Keratinocyte (primary cell): ENCODE data around the gene MAPK12. TPM values are rescaled to one million over a fixed set of nuclear protein-coding genes. Genes with fewer than 3 reads are reported as not detected.
A peak's percentile ranks its signal among the peaks of the same experiment; 100 is the strongest.
"Not testable (repeated sequence)": the region's sequence is repeated elsewhere in the genome, so short reads cannot be mapped to it uniquely, and the experiment has no call there.

Source experiments
- DNase-seq: peaks from one replicate; pipeline ENCODE4 v3.0.0-alpha.2; 2011; ENCODE audit warnings: low read depth, missing footprints, low spot score
- FAIRE-seq: peaks from 2 replicates; lab custom pipeline; 2011; peaks lifted over from hg19 to GRCh38; lab: Jason Lieb, UNC
- H2AFZ ChIP-seq: 2 replicates; pipeline ENCODE4 v1.6.0; 2012; ENCODE audit warnings: low read length, control low read depth, inconsistent platforms; ENCODE audit not compliant: control insufficient read depth
- H3K27ac ChIP-seq: 2 replicates; pipeline ENCODE4 v1.5.1; 2011; ENCODE audit warnings: low read length; ENCODE audit not compliant: control insufficient read depth, insufficient read depth
- H3K27me3 ChIP-seq: 3 replicates; pipeline ENCODE4 v1.6.0; 2011; ENCODE audit warnings: low read length; ENCODE audit not compliant: control insufficient read depth, insufficient read depth; ENCODE audit errors: extremely low read depth
- H3K36me3 ChIP-seq, 2 experiments: 2 replicates in 1 of 2; 3 replicates in 1 of 2; pipeline ENCODE4 v1.5.1; 2011; ENCODE audit warnings: low read length in 2 of 2, mild to moderate bottlenecking in 1 of 2; ENCODE audit not compliant: control insufficient read depth in 2 of 2, insufficient read depth in 2 of 2; ENCODE audit errors: extremely low read depth in 1 of 2
- H3K4me1 ChIP-seq: 3 replicates; pipeline ENCODE4 v1.5.1; 2011; ENCODE audit warnings: low read length; ENCODE audit not compliant: control insufficient read depth, insufficient read depth; ENCODE audit errors: extremely low read depth
- H3K4me2 ChIP-seq: 3 replicates; pipeline ENCODE4 v1.6.0; 2011; ENCODE audit warnings: low read depth, low read length; ENCODE audit not compliant: control insufficient read depth, insufficient read depth; ENCODE audit errors: extremely low read depth
- H3K4me3 ChIP-seq, 3 experiments: fragments of 200-600 bp in 1 of 3; sonication (generic) in 1 of 3; 2 replicates in 2 of 3; 3 replicates in 1 of 3; pipeline ENCODE4 v1.5.1; 2011 to 2016; ENCODE audit warnings: low read length in 3 of 3, mild to moderate bottlenecking in 3 of 3, control low read depth in 2 of 3, inconsistent platforms in 1 of 3, low read depth in 1 of 3, mixed read lengths in 1 of 3, mixed run types in 1 of 3, moderate library complexity in 1 of 3; ENCODE audit not compliant: control insufficient read depth in 2 of 3, insufficient read depth in 2 of 3; ENCODE audit errors: extremely low read depth in 1 of 3
- H3K79me2 ChIP-seq: 2 replicates; pipeline ENCODE4 v1.6.0; 2012; ENCODE audit warnings: low read length; ENCODE audit not compliant: control insufficient read depth, insufficient read depth
- H3K9ac ChIP-seq: 3 replicates; pipeline ENCODE4 v1.6.0; 2011; ENCODE audit warnings: low read length; ENCODE audit not compliant: control insufficient read depth, insufficient read depth; ENCODE audit errors: extremely low read depth
- H3K9me1 ChIP-seq: 3 replicates; pipeline ENCODE4 v1.6.0; 2011; ENCODE audit warnings: low read length; ENCODE audit not compliant: control insufficient read depth, insufficient read depth; ENCODE audit errors: extremely low read depth
- H3K9me3 ChIP-seq: 2 replicates; pipeline ENCODE4 v1.5.1; 2012; ENCODE audit warnings: low read depth, low read length; ENCODE audit not compliant: control insufficient read depth
- H4K20me1 ChIP-seq: 3 replicates; pipeline ENCODE4 v1.6.0; 2011; ENCODE audit warnings: low read length; ENCODE audit not compliant: control insufficient read depth, insufficient read depth; ENCODE audit errors: extremely low read depth
- EZH2 ChIP-seq: IDR thresholded peaks from one replicate; pipeline ENCODE4 v1.6.1; 2012; ENCODE audit warnings: inconsistent platforms, mild to moderate bottlenecking, low read length, moderate library complexity
- dilution Hi-C: fragments of 300-500 bp; cut with MboI; formaldehyde crosslinking; loops from one replicate; pipeline ENCODE4 v1.7.0; 2020; ENCODE audit warnings: low sequenced_read_pairs; ENCODE audit not compliant: extremely low pct_ligation_motif_present
- polyA plus RNA-seq, 5 experiments: library from polyadenylated mRNA; depleted of rRNA in 3 of 5; stranded (reverse) in 3 of 5; stranded (forward) in 1 of 5; unstranded in 1 of 5; fragments of >200 nt; gene quantifications; 1 replicate in 1 of 5; 2 replicates in 3 of 5; 3 replicates in 1 of 5; pipeline versions ENCODE4 v1.2.1 to v1.2.3, GENCODE V29; 2011 to 2012; ENCODE audit warnings: missing spikeins in 2 of 5, low read depth in 1 of 5, low replicate concordance in 1 of 5
- TF ChIP-seq, protein P1 (sequence below), 3 experiments: IDR thresholded peaks in 1 of 3; conservative IDR thresholded peaks in 1 of 3; optimal IDR thresholded peaks in 1 of 3; 2 replicates in 2 of 3; 3 replicates in 1 of 3; pipeline versions ENCODE3 to v1.5.1; 2011; ENCODE audit warnings: low read length in 3 of 3, mild to moderate bottlenecking in 3 of 3, moderate library complexity in 2 of 3, control low read depth in 1 of 3, inconsistent platforms in 1 of 3; ENCODE audit not compliant: insufficient read depth in 2 of 3; ENCODE audit errors: extremely low read depth in 1 of 3

Gene MAPK12
- polyA plus RNA-seq, 1 donor (not counting 4 experiments of a cell fraction or from before 2014, with no cell fraction given): 10.1 TPM

GRCh38 chr22:50274771-50275170 lies 13.3 kb upstream of the MAPK12 start:
- no peak for DNase-seq
- no peak for FAIRE-seq
- TF ChIP-seq, protein P1, sequence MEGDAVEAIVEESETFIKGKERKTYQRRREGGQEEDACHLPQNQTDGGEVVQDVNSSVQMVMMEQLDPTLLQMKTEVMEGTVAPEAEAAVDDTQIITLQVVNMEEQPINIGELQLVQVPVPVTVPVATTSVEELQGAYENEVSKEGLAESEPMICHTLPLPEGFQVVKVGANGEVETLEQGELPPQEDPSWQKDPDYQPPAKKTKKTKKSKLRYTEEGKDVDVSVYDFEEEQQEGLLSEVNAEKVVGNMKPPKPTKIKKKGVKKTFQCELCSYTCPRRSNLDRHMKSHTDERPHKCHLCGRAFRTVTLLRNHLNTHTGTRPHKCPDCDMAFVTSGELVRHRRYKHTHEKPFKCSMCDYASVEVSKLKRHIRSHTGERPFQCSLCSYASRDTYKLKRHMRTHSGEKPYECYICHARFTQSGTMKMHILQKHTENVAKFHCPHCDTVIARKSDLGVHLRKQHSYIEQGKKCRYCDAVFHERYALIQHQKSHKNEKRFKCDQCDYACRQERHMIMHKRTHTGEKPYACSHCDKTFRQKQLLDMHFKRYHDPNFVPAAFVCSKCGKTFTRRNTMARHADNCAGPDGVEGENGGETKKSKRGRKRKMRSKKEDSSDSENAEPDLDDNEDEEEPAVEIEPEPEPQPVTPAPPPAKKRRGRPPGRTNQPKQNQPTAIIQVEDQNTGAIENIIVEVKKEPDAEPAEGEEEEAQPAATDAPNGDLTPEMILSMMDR (optimal IDR thresholded peaks at IDR 0.05 in 1 of 3, IDR thresholded peaks at IDR 0.05 in 1 of 3, conservative IDR thresholded peaks at IDR 0.05 in 1 of 3; ENCODE audit: extremely low read depth in 1 of 3, insufficient read depth in 2 of 3, low read length in 3 of 3): no peak
- H3K27me3 ChIP-seq: no peaks in the 10 kb centered on the region
- dilution Hi-C loops: no loop called here
- H3K27ac ChIP-seq: no peak overlapping the region
- H3K9ac ChIP-seq: no peak overlapping the region
- H3K36me3 ChIP-seq: peaks cover 30 to 32% of the 10 kb centered on the region in 2 experiments
- H4K20me1 ChIP-seq: peaks cover 3% of the 10 kb centered on the region
- no peaks in the 10 kb centered on the region for H3K79me2 ChIP-seq
- no peak overlapping the region for H3K4me2 ChIP-seq
- H3K4me3 ChIP-seq: no peak overlapping the region
- no peaks in the 10 kb centered on the region for H3K9me1 ChIP-seq
- no peak overlapping the region for H2AFZ ChIP-seq
- H3K4me1 ChIP-seq: peaks cover 12% of the 10 kb centered on the region
- peaks cover 2% of the 10 kb centered on the region for H3K9me3 ChIP-seq

- dilution Hi-C loops: no loop called here
- FAIRE-seq: no peak
- no peak for TF ChIP-seq EZH2
- TF ChIP-seq, protein P1 (optimal IDR thresholded peaks at IDR 0.05 in 1 of 3, IDR thresholded peaks at IDR 0.05 in 1 of 3, conservative IDR thresholded peaks at IDR 0.05 in 1 of 3; ENCODE audit: extremely low read depth in 1 of 3, insufficient read depth in 2 of 3, low read length in 3 of 3): peak; percentile 11 to 71 (median 19)
- H3K4me1 ChIP-seq: peaks cover 12% of the 10 kb centered on the region
- no peaks in the 10 kb centered on the region for H3K27me3 ChIP-seq
- H3K9me1 ChIP-seq: no peaks in the 10 kb centered on the region
- peaks cover 3% of the 10 kb centered on the region for H4K20me1 ChIP-seq
- H3K4me3 ChIP-seq: no peak overlapping the region
- no peak overlapping the region for H2AFZ ChIP-seq
- H3K36me3 ChIP-seq: peaks cover 26 to 28% of the 10 kb centered on the region in 2 experiments
- no peak for DNase-seq
- no peaks in the 10 kb centered on the region for H3K79me2 ChIP-seq
- no peak overlapping the region for H3K27ac ChIP-seq
- peaks cover 2% of the 10 kb centered on the region for H3K9me3 ChIP-seq
- no peak overlapping the region for H3K4me2 ChIP-seq
- no peak overlapping the region for H3K9ac ChIP-seq
Observed at GRCh38 chr22:50274311-50274710, 12.8 kb upstream of the MAPK12 start.

- H3K9ac ChIP-seq, H3K4me3 ChIP-seq, H4K20me1 ChIP-seq, DNase-seq, H3K79me2 ChIP-seq, H3K27me3 ChIP-seq, H3K27ac ChIP-seq, H2AFZ ChIP-seq, H3K9me1 ChIP-seq, H3K9me3 ChIP-seq, dilution Hi-C loops, FAIRE-seq, H3K4me2 ChIP-seq: not testable (repeated sequence)
- Histone ChIP-seq H3K36me3 (peaks cover 22 to 28% of the 10 kb centered on the region in 2 experiments), H3K4me1 (peaks cover 13% of the 10 kb centered on the region)
Observed at GRCh38 chr22:50273781-50274180, 12.3 kb upstream of the MAPK12 start.

DNA sequence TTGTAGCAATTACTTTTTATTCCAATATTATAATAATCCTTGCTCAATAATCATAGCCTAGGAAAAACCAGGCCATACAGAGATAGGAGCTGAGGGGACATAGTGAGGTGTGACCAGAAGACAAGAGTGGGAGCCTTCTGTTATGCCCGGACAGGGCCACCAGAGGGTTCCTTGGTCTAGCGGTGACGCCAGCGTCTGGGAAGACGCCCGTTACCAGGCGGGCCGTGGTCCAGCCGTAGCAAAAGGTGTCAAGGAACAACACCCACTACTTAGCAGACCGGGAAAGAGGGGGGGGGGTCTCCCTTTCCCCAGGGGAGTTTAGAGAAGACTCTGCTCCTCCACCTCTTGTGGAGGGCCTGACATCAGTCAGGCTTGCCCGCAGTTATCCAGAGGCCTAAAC lies 11.9 kb upstream of the MAPK12 start:
- H3K27me3 ChIP-seq, FAIRE-seq, H3K9me3 ChIP-seq, H4K20me1 ChIP-seq, H3K4me2 ChIP-seq, H3K9me1 ChIP-seq, H3K79me2 ChIP-seq, H3K4me3 ChIP-seq, H2AFZ ChIP-seq, dilution Hi-C loops, H3K9ac ChIP-seq, H3K27ac ChIP-seq, DNase-seq: not testable (repeated sequence)
- peaks cover 15% of the 10 kb centered on the region for H3K4me1 ChIP-seq
- H3K36me3 ChIP-seq: peaks cover 20 to 26% of the 10 kb centered on the region in 2 experiments
